Measurements from ENCODE around the gene KCNQ5.

- no peak for TF ChIP-seq POLR2AphosphoS5 (IDR thresholded peaks at IDR 0.05; ENCODE audit: borderline replicate concordance, low read depth, low read length)
- no peak for TF ChIP-seq EZH2 (IDR thresholded peaks at IDR 0.05)
These were observed 464.9 kb downstream of the KCNQ5 start for GRCh38 chr6:73086726-73087125.
